IgD-negative memory B cell (primary cell): ENCODE results near the gene CNN1. TPM values are rescaled to one million over a fixed set of nuclear protein-coding genes. Genes with fewer than 3 reads are reported as not detected.

Source experiments
- H3K27ac Mint-ChIP-seq, 3 donors: one replicate each; pipeline ENCODE4 v1.8.0; 2020 to 2022; ENCODE audit warnings: mild to moderate bottlenecking in 3 of 3, mixed read lengths in 3 of 3, moderate library complexity in 1 of 3
- H3K27me3 Mint-ChIP-seq: one replicate; pipeline ENCODE4 v1.8.0; 2021; ENCODE audit warnings: mixed read lengths
- H3K36me3 Mint-ChIP-seq: one replicate; pipeline ENCODE4 v1.8.0; 2020; ENCODE audit warnings: mild to moderate bottlenecking, mixed read lengths
- H3K4me1 Mint-ChIP-seq, 3 donors: one replicate each; pipeline ENCODE4 v1.8.0; 2020 to 2022; ENCODE audit warnings: mixed read lengths in 3 of 3, mild to moderate bottlenecking in 1 of 3
- H3K4me3 Mint-ChIP-seq, 4 donors: one replicate each; pipeline ENCODE4 v1.8.0; 2020 to 2022; ENCODE audit warnings: mild to moderate bottlenecking in 4 of 4, mixed read lengths in 4 of 4, moderate library complexity in 3 of 4
- H3K9me3 Mint-ChIP-seq, 3 donors: one replicate each; pipeline ENCODE4 v1.8.0; 2020 to 2021; ENCODE audit warnings: mixed read lengths in 3 of 3, mild to moderate bottlenecking in 1 of 3
- polyA plus RNA-seq: library from polyadenylated mRNA; unstranded; fragments of 300-500 nt; fragmentation: Illumina TruSeq; gene quantifications from one replicate; pipeline ENCODE4 v1.2.3, GENCODE V29; 2021

Gene CNN1
- polyA plus RNA-seq, 1 donor from 2014 or later: not detected

DNA sequence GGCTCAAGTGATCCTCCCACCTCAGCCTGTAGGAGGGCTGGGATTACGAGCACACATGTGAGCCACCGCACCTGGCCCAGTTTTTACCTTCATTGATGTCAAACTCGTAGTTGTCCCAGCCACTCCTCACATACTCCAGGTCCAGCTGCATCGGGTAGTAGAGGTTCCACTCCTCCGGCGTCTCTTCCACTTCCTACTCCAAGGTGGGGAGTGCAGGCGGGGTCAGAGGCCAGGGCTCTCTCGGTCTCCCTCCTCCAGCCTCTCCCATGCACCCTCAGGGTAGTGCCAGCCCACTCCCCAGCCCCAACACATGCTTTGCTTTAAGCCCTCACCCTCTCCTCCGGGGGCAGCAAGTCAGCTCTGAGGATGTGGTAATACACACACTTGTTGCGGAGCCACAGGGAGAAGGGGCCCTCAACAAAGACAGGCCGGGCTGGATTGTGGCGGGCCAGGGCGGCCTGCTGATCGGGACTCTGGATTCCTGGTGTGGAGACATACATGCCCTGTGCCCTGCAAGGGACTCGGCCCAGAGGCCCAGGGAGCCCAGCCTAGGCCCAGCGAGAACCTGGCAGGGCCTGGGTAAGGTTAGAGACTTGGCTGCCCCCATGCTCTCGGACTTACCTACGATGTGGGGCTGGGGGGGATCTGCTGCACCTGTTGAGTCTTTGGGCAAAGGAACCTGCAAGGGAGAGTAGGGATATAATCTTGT lies 31.1 kb upstream of the CNN1 start:
- no peaks in the 10 kb centered on the region for H3K27me3 Mint-ChIP-seq
- peaks cover 7% of the 10 kb centered on the region for H3K36me3 Mint-ChIP-seq
- H3K9me3 Mint-ChIP-seq: no peaks in the 10 kb centered on the region
- peak overlapping the region in 1 of 3 donors; percentile 89 for H3K27ac Mint-ChIP-seq
- peaks cover 7 to 10% (median 8%) of the 10 kb centered on the region in 3 donors for H3K4me1 Mint-ChIP-seq
- H3K4me3 Mint-ChIP-seq: peak overlapping the region in 2 of 4 donors; percentile 88 to 99

DNA sequence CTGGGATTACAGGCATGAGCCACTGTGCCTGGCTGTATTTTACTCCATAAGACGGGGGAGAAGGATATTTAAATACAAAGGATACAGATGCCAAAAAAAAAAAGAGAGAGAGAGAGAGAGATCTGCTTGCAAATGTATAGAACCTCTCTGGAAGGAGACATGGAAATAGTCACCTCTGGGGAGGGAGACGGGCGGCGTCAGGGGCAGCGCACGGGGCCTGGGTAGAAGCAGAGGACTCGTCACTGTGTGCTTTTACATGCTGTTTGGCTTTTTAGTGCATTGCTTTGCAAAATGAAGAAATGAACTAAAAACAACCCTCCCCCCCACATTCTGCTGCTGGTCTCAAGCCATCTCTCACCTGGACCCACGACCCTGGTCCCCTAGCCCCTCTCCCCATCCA lies 28.2 kb upstream of the CNN1 start:
- Mint-ChIP-seq H3K4me3 (no peak overlapping the region), H3K4me1 (peaks cover 0 to 3% (median 2%) of the 10 kb centered on the region in 3 donors), H3K27ac (peak overlapping the region in 1 of 3 donors; percentile 32), H3K27me3 (no peaks in the 10 kb centered on the region), H3K36me3 (peaks cover 10% of the 10 kb centered on the region), H3K9me3 (no peaks in the 10 kb centered on the region)

DNA sequence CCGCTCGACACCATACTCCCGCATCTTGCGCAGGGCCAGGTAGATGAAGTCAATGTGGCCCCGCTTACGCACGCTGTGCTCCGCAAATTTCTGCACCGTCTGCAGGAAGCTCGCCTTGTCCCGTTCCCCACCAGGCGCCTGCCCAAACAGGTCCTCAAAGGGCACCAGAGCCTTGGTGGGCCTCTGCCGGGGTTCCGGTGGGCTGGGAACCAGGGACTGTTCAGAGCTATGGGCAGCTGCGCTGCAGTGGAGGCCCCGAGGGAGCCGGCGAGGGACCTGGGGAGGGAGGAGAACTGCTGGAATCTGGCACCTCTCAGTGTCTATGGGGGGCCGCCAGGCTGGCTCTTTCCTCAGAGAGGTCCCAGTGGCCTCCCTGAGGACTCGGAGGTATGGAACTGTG lies 24.7 kb upstream of the CNN1 start:
- peaks cover 10% of the 10 kb centered on the region for H3K36me3 Mint-ChIP-seq
- no peak overlapping the region for H3K27ac Mint-ChIP-seq
- no peaks in the 10 kb centered on the region for H3K27me3 Mint-ChIP-seq
- H3K9me3 Mint-ChIP-seq: no peaks in the 10 kb centered on the region
- peaks cover 0 to 3% (median 0%) of the 10 kb centered on the region in 3 donors for H3K4me1 Mint-ChIP-seq
- H3K4me3 Mint-ChIP-seq: no peak overlapping the region

DNA sequence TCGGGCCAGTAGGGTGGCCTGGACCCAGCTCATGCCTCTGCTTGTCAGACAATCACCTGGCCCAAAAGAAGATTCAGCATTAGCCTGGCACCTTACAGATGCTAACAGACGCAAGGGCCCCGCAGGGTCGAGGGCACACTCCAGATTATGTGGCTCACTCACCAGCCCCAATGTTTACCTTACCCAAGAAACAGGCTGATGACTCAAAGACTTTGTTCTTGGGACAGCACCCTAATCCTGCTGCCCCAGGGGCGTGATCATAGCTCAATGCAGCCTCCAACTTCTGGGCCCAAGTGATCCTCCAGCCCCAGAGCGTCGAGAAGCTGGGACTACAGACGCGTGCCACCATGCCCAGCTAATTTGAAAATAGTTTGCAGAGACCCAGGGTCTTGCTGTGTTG lies 19.5 kb upstream of the CNN1 start:
- peaks cover 1% of the 10 kb centered on the region for H3K36me3 Mint-ChIP-seq
- H3K27me3 Mint-ChIP-seq: no peaks in the 10 kb centered on the region
- no peaks in the 10 kb centered on the region for H3K9me3 Mint-ChIP-seq
- no peak overlapping the region for H3K27ac Mint-ChIP-seq
- H3K4me3 Mint-ChIP-seq: no peak overlapping the region
- peaks cover 2 to 5% (median 4%) of the 10 kb centered on the region in 3 donors for H3K4me1 Mint-ChIP-seq

GRCh38 chr19:11528551-11529341 lies 9.9 kb upstream of the CNN1 start, which contains the start of gene ECSIT:
Gene ECSIT (minus strand): TSS chr19:11529134. CDS start chr19:11519170, 9,964 bp downstream.
- H3K4me1 Mint-ChIP-seq: peaks cover 11 to 14% (median 11%) of the 10 kb centered on the region in 3 donors
- H3K9me3 Mint-ChIP-seq: no peaks in the 10 kb centered on the region
- H3K4me3 Mint-ChIP-seq: peak within 1 kb of the TSS; percentile 97 to 99 (median 98)
- H3K36me3 Mint-ChIP-seq: no peaks in the 10 kb centered on the region
- H3K27ac Mint-ChIP-seq: peak within 1 kb of the TSS; percentile 91 to 96 (median 92)
- no peaks in the 10 kb centered on the region for H3K27me3 Mint-ChIP-seq

DNA sequence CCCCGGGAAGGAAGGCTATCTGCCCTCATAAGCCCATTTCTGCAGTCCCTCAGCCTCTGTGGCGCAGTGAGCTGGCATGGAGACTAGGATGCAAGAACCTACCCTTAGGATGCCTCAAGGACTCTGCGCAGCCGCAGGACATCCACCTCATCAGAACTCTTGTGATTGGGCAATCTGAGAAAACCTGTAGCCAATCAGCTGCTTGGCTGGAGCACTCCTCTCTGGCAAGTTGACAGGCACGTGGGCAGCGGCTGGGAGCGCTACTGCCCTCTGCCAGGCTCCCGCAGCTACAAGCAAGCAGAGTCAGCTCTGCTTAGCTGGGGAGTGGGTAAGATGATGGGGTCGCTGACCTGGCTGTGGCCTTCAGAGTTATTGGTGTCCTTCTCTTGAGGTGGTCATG lies 8.2 kb upstream of the CNN1 start:
- H3K27me3 Mint-ChIP-seq: no peaks in the 10 kb centered on the region
- H3K4me3 Mint-ChIP-seq: peak overlapping the region in 2 of 4 donors; percentile 5 to 20
- peaks cover 17 to 21% (median 20%) of the 10 kb centered on the region in 3 donors for H3K4me1 Mint-ChIP-seq
- peak overlapping the region in 2 of 3 donors; percentile 57 to 68 for H3K27ac Mint-ChIP-seq
- no peaks in the 10 kb centered on the region for H3K9me3 Mint-ChIP-seq
- no peaks in the 10 kb centered on the region for H3K36me3 Mint-ChIP-seq

GRCh38 chr19:11534538-11534937 lies 4.1 kb upstream of the CNN1 start:
- Mint-ChIP-seq H3K27ac (peak overlapping the region; percentile 19 to 94 (median 61)), H3K27me3 (peaks cover 7% of the 10 kb centered on the region), H3K9me3 (no peaks in the 10 kb centered on the region), H3K36me3 (no peaks in the 10 kb centered on the region), H3K4me3 (peak overlapping the region in 3 of 4 donors; percentile 31 to 58 (median 48)), H3K4me1 (peaks cover 10 to 15% (median 14%) of the 10 kb centered on the region in 3 donors)

- H3K4me3 Mint-ChIP-seq: peak overlapping the region in 3 of 4 donors; percentile 31 to 58 (median 48)
- H3K27ac Mint-ChIP-seq: peak overlapping the region; percentile 61 to 94 (median 93)
These were observed 3.7 kb upstream of the CNN1 start for GRCh38 chr19:11534948-11535347.

GRCh38 chr19:11535792-11536595 lies 2.7 kb upstream of the CNN1 start:
- Mint-ChIP-seq H3K4me3 (peak overlapping the region; percentile 31 to 96 (median 82)), H3K9me3 (no peaks in the 10 kb centered on the region), H3K36me3 (no peaks in the 10 kb centered on the region), H3K27me3 (peaks cover 7% of the 10 kb centered on the region), H3K4me1 (peaks cover 10 to 15% (median 14%) of the 10 kb centered on the region in 3 donors), H3K27ac (peak overlapping the region; percentile 76 to 94 (median 93))

More at GRCh38 chr19:11534948-11535347, 3.7 kb upstream of the CNN1 start:
- H3K36me3 Mint-ChIP-seq: no peaks in the 10 kb centered on the region
- peaks cover 10 to 15% (median 14%) of the 10 kb centered on the region in 3 donors for H3K4me1 Mint-ChIP-seq
- H3K9me3 Mint-ChIP-seq: no peaks in the 10 kb centered on the region
- H3K27me3 Mint-ChIP-seq: peaks cover 7% of the 10 kb centered on the region

DNA sequence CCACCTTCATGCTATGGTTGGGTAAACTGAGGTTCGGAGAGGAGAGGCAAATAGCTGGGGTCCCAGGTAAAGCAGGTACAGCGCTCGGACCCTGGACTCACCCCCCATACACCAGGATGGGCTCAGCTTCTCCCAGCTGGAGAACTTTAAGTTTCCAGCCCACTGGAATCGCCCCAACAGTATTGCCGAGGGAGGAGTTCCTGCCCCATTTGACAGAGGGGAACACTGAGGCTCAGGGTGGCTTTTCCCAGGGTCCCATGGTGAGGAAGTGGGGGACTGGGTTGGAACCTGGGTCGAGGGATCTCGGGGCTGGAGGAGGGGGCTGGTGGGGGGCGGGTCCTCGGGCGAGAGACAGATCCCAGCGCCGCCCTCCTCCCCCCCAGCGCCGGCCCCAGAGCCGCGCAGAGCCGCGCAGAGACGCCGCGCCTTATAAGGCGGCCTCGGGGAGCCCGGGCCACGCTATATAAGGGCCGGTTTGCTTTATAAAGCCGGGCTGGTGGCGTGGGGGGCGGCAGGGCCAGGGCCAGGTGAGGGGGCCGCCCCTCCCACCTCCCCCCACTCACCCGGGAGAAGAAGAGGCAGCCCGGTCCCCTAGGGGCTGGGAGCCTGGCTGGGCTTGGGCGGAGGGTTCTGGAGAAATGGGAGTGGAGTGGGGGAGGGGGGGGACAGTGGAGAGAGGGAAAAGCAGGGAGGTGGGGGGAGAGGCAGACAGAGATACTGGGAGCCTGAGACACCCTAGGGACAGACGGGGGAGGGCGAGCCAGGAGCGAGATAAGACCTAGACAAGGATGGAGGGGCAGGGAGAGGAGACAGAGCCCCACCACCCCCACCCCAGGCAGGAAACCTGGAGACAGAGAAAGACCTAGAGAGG lies 1.1 kb downstream of the CNN1 start:
- Mint-ChIP-seq H3K27ac (no peak overlapping the region), H3K4me1 (peaks cover 11 to 15% (median 12%) of the 10 kb centered on the region in 3 donors), H3K27me3 (peaks cover 8% of the 10 kb centered on the region), H3K36me3 (no peaks in the 10 kb centered on the region), H3K9me3 (no peaks in the 10 kb centered on the region), H3K4me3 (no peak overlapping the region)

DNA sequence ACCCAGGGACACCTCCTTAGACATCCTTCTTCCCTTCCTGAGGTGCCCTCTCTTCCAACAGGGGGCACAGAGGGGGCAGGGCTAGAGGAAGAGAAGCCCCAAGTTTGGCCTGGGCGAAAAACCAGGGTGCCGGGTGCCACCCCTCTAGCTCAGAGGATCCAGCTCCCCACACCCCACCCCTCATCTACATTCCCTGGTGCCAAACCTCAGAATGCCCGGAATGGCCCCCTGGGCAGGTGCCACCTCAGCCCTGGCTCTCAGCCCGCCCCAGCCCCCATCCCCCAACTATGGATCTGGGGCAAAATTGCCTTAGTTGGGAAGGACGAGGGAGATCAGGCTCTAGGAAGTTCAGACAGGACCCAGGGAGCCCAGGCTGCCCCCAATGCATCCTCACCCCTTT lies 2.0 kb downstream of the CNN1 start:
- H3K4me1 Mint-ChIP-seq: peaks cover 5 to 9% (median 6%) of the 10 kb centered on the region in 3 donors
- no peaks in the 10 kb centered on the region for H3K9me3 Mint-ChIP-seq
- no peak overlapping the region for H3K27ac Mint-ChIP-seq
- H3K4me3 Mint-ChIP-seq: no peak overlapping the region
- H3K27me3 Mint-ChIP-seq: peaks cover 8% of the 10 kb centered on the region
- no peaks in the 10 kb centered on the region for H3K36me3 Mint-ChIP-seq

GRCh38 chr19:11541238-11541637 lies 2.6 kb downstream of the CNN1 start:
- H3K4me1 Mint-ChIP-seq: peaks cover 3 to 8% (median 4%) of the 10 kb centered on the region in 3 donors
- H3K9me3 Mint-ChIP-seq: no peaks in the 10 kb centered on the region
- peaks cover 8% of the 10 kb centered on the region for H3K27me3 Mint-ChIP-seq
- no peak overlapping the region for H3K4me3 Mint-ChIP-seq
- no peak overlapping the region for H3K27ac Mint-ChIP-seq
- no peaks in the 10 kb centered on the region for H3K36me3 Mint-ChIP-seq

- no peak overlapping the region for H3K4me3 Mint-ChIP-seq
- H3K36me3 Mint-ChIP-seq: no peaks in the 10 kb centered on the region
- H3K9me3 Mint-ChIP-seq: no peaks in the 10 kb centered on the region
- no peak overlapping the region for H3K27ac Mint-ChIP-seq
- peaks cover 8 to 12% (median 10%) of the 10 kb centered on the region in 3 donors for H3K4me1 Mint-ChIP-seq
- H3K27me3 Mint-ChIP-seq: peaks cover 1% of the 10 kb centered on the region
These were observed 9.5 kb downstream of the CNN1 start for GRCh38 chr19:11547929-11548700.
